ENCODE data around the gene RUSF1. TPM values are rescaled to one million over a fixed set of nuclear protein-coding genes. Genes with fewer than 3 reads are reported as not detected.

RUSF1 gene
- polyA plus RNA-seq, 3 donors, result 10.3 to 45.1 (median 11.8) TPM

GRCh38 chr16:31508706-31509195 is 560 bp upstream of the RUSF1 start:
- peak overlapping the region; percentile 67 to 98 (median 96) for H3K4me3 ChIP-seq (replicated peaks in 1 of 3; ENCODE audit: low read depth in 2 of 3, low read length in 3 of 3)
- intact Hi-C loops (cut with micrococcal nuclease), result no loop called here
- H3K9me3 Mint-ChIP-seq, result peaks cover 0 to 6% (median 3%) of the 10 kb centered on the region in 7 donors
- H3K27me3 ChIP-seq (ENCODE audit: control insufficient read depth in 2 of 2, insufficient read depth in 2 of 2, low read length in 2 of 2), result no peaks in the 10 kb centered on the region
- H3K27ac Mint-ChIP-seq, result peak overlapping the region; percentile 84 to 95 (median 92)
- peak overlapping the region; percentile 81 to 94 for H3K27ac ChIP-seq (ENCODE audit: low read depth in 1 of 2, low read length in 2 of 2)
- peak overlapping the region; percentile 95 for H3K9ac ChIP-seq (ENCODE audit: insufficient read depth, low read length, poor library complexity, severe bottlenecking)
- 28% methylated on average over 4 of the region's 6 CpGs for WGBS (ENCODE audit: insufficient coverage)
- H3K4me1 Mint-ChIP-seq, result peaks cover 44% of the 10 kb centered on the region
- TF ChIP-seq CTCF (IDR thresholded peaks at IDR 0.05), result no peak
- H3K4me1 ChIP-seq (ENCODE audit: control insufficient read depth in 1 of 2, insufficient read depth in 2 of 2, low read length in 2 of 2), result peaks cover 32 to 39% of the 10 kb centered on the region in 2 donors
- DNase-seq, result no peak
- peaks cover 18% of the 10 kb centered on the region for H3K79me2 ChIP-seq (ENCODE audit: insufficient read depth, low read length)
- no peaks in the 10 kb centered on the region for H3K36me3 ChIP-seq (replicated peaks in 1 of 2; ENCODE audit: control insufficient read depth in 1 of 2, insufficient read depth in 2 of 2, low read length in 2 of 2)
- H3K36me3 Mint-ChIP-seq, result peaks cover 6 to 11% of the 10 kb centered on the region in 2 donors
- H3K4me3 Mint-ChIP-seq, result peak overlapping the region; percentile 90 to 91
- no peaks in the 10 kb centered on the region for H4K20me1 ChIP-seq (ENCODE audit: insufficient read depth, low read length)
- H3K9me3 ChIP-seq (replicated peaks in 1 of 2; ENCODE audit: control insufficient read depth in 1 of 2, insufficient read depth in 1 of 2, low read length in 2 of 2), result peaks cover 0 to 4% of the 10 kb centered on the region in 2 donors
- H3K27me3 Mint-ChIP-seq (ENCODE audit: low read depth in 3 of 3), result no peaks in the 10 kb centered on the region
- H3K4me2 ChIP-seq (replicated peaks; ENCODE audit: extremely low read depth, low read length, poor library complexity, severe bottlenecking), result peak overlapping the region; percentile 91
- H2AFZ ChIP-seq (ENCODE audit: insufficient read depth, low read depth, low read length, poor library complexity, severe bottlenecking), result peak overlapping the region; percentile 97

- WGBS (ENCODE audit: insufficient coverage), result 4% methylated on average over 5 of the region's 12 CpGs
- H3K9me3 Mint-ChIP-seq, result peaks cover 0 to 3% (median 0%) of the 10 kb centered on the region in 7 donors
- H4K20me1 ChIP-seq (ENCODE audit: insufficient read depth, low read length), result no peaks in the 10 kb centered on the region
- H3K27me3 Mint-ChIP-seq (ENCODE audit: low read depth in 3 of 3), result no peaks in the 10 kb centered on the region
- no peaks in the 10 kb centered on the region for H3K27me3 ChIP-seq (ENCODE audit: control insufficient read depth in 2 of 2, insufficient read depth in 2 of 2, low read length in 2 of 2)
- no peak for DNase-seq
- H3K4me1 ChIP-seq (ENCODE audit: control insufficient read depth in 1 of 2, insufficient read depth in 2 of 2, low read length in 2 of 2), result peaks cover 32 to 39% of the 10 kb centered on the region in 2 donors
- TF ChIP-seq CTCF (IDR thresholded peaks at IDR 0.05), result no peak
- peaks cover 45% of the 10 kb centered on the region for H3K4me1 Mint-ChIP-seq
- no peaks in the 10 kb centered on the region for H3K36me3 ChIP-seq (replicated peaks in 1 of 2; ENCODE audit: control insufficient read depth in 1 of 2, insufficient read depth in 2 of 2, low read length in 2 of 2)
- peak overlapping the region; percentile 81 to 94 for H3K27ac ChIP-seq (ENCODE audit: low read depth in 1 of 2, low read length in 2 of 2)
- H3K36me3 Mint-ChIP-seq, result peaks cover 6 to 11% of the 10 kb centered on the region in 2 donors
- H3K4me3 Mint-ChIP-seq, result peak overlapping the region; percentile 90 to 91
- H3K9ac ChIP-seq (ENCODE audit: insufficient read depth, low read length, poor library complexity, severe bottlenecking), result peak overlapping the region; percentile 95
- intact Hi-C loops (cut with micrococcal nuclease), result no loop called here
- H2AFZ ChIP-seq (ENCODE audit: insufficient read depth, low read depth, low read length, poor library complexity, severe bottlenecking), result peak overlapping the region; percentile 97
- H3K4me3 ChIP-seq (replicated peaks in 1 of 3; ENCODE audit: low read depth in 2 of 3, low read length in 3 of 3), result peak overlapping the region; percentile 67 to 98 (median 96)
- no peaks in the 10 kb centered on the region for H3K9me3 ChIP-seq (replicated peaks in 1 of 2; ENCODE audit: control insufficient read depth in 1 of 2, insufficient read depth in 1 of 2, low read length in 2 of 2)
- H3K4me2 ChIP-seq (replicated peaks; ENCODE audit: extremely low read depth, low read length, poor library complexity, severe bottlenecking), result peak overlapping the region; percentile 91
- H3K27ac Mint-ChIP-seq, result peak overlapping the region; percentile 82 to 95 (median 92)
- peaks cover 18% of the 10 kb centered on the region for H3K79me2 ChIP-seq (ENCODE audit: insufficient read depth, low read length)
These were observed 618 bp downstream of the RUSF1 start for GRCh38 chr16:31507617-31507928.

All from CD14-positive monocyte (primary cell).